IMR-90 (cell line): ENCODE results near the gene ERGIC1.

Experiments used
- CEBPB ChIP-seq: IDR thresholded peaks from 2 replicates; pipeline ENCODE4 v1.6.1; 2012; ENCODE audit warnings: low read depth, low read length, improper control_type of control experiment
- CTCF ChIP-seq: conservative IDR thresholded peaks from 2 replicates; pipeline ENCODE4 v1.5.1; 2012; ENCODE audit warnings: mild to moderate bottlenecking, low read depth, low read length, improper control_type of control experiment
- MAZ ChIP-seq: IDR thresholded peaks from 2 replicates; pipeline ENCODE4 v1.6.1; 2012; ENCODE audit warnings: low read depth, mild to moderate bottlenecking, low read length, improper control_type of control experiment, moderate library complexity, borderline replicate concordance
- POLR2A ChIP-seq: IDR thresholded peaks from 2 replicates; pipeline ENCODE4 v1.6.1; 2012; ENCODE audit warnings: mild to moderate bottlenecking, low read depth, low read length
- RAD21 ChIP-seq: IDR thresholded peaks from 2 replicates; pipeline ENCODE4 v1.6.1; 2012; ENCODE audit warnings: low read length, improper control_type of control experiment

- TF ChIP-seq CTCF (no peak), POLR2A (no peak), MAZ (no peak), CEBPB (no peak), RAD21 (no peak)
These were observed 14.4 kb downstream of the ERGIC1 start for GRCh38 chr5:172848419-172848818.
